ENCODE results near the gene TMEM39A.

DNA sequence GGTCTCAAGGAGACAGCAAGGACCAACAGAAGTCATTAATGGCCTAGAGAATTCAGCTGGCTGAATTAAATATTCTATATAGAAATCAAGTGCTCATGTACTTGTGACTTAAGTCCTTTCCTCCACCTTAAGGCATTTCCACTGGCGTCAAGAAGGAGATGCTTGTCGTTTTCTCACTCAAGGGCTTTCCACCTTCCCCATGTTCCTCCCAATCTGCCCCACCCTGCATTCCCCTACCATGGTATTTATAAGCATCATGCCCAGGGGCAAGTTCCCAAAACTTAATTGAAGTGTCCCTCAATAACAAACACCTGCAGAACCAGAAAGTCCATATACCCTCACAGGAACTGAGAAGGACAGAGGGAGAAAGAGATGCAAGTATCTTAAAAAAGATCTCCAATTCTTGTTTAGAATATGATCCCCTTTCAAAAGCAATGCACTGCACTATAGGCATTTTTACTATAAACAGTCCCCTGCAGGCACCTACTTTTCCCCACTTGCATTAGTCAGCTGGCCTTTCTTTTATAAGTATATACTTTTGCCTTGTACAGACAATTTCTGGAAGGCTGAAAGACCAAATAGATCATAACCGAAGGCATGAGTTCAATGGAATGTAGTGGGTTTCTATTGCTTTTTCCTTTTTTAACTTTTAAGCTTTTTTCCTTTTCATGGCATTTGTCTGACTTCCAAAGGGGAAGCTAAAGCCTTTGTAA lies 29.6 kb downstream of the TMEM39A start:
- no peak for TF ChIP-seq EZH2 (IDR thresholded peaks at IDR 0.05; ENCODE audit: borderline replicate concordance, insufficient read depth, low read depth, low read length, poor library complexity, severe bottlenecking)
- TF ChIP-seq, protein P1, sequence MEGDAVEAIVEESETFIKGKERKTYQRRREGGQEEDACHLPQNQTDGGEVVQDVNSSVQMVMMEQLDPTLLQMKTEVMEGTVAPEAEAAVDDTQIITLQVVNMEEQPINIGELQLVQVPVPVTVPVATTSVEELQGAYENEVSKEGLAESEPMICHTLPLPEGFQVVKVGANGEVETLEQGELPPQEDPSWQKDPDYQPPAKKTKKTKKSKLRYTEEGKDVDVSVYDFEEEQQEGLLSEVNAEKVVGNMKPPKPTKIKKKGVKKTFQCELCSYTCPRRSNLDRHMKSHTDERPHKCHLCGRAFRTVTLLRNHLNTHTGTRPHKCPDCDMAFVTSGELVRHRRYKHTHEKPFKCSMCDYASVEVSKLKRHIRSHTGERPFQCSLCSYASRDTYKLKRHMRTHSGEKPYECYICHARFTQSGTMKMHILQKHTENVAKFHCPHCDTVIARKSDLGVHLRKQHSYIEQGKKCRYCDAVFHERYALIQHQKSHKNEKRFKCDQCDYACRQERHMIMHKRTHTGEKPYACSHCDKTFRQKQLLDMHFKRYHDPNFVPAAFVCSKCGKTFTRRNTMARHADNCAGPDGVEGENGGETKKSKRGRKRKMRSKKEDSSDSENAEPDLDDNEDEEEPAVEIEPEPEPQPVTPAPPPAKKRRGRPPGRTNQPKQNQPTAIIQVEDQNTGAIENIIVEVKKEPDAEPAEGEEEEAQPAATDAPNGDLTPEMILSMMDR (IDR thresholded peaks at IDR 0.05), result no peak
